Stomach (tissue), 4 donors: ENCODE data around the gene TRMT1.

ENCODE experiments used
- EP300 ChIP-seq: sonication (generic); formaldehyde crosslinking; IDR thresholded peaks from one replicate; pipeline ENCODE4 v1.6.1; 2017; ENCODE audit warnings: antibody characterized with exemption
- POLR2A ChIP-seq, 4 donors: fragments of 450-650 bp; IDR thresholded peaks; one replicate each; pipeline ENCODE4 v1.6.1; 2016; ENCODE audit warnings: antibody characterized with exemption in 4 of 4, control low read depth in 2 of 4, mild to moderate bottlenecking in 1 of 4, moderate library complexity in 1 of 4
- POLR2AphosphoS5 ChIP-seq, 3 donors: sonication (generic); formaldehyde crosslinking; IDR thresholded peaks; one replicate each; pipeline ENCODE4 v1.6.1; 2016; ENCODE audit warnings: antibody characterized with exemption in 3 of 3
- TF ChIP-seq, protein P1 (sequence below), 7 experiments: fragments of 450-650 bp in 4 of 7; fragments of 200-600 bp in 3 of 7; sonication (generic) in 3 of 7; IDR thresholded peaks; one replicate each; pipeline ENCODE4 v1.5.1; 2016 to 2019; ENCODE audit warnings: antibody characterized with exemption in 7 of 7, control low read depth in 2 of 7, mild to moderate bottlenecking in 1 of 7

DNA sequence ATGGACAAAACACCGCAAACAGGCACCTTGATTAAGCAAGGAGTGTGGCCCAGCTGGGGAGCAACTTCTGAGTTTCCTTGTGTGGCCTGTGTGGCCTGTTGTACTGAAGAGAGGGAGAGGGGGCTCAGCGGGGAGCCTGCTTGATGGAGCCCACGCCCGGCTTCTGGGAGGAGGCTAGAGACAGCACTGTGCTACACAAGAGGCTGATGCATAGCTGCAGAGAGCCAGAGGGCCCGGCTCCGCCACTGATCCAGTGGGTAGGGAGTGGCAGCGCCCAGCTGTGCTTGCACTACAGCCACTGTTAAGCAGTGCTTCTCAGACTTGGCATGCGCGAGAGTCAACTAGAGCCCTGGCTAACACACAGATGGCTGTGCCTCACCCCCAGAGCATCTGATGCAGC lies 32.9 kb downstream of the TRMT1 start:
- no peak for TF ChIP-seq POLR2AphosphoS5 (IDR thresholded peaks at IDR 0.05)
- no peak for TF ChIP-seq POLR2A (IDR thresholded peaks at IDR 0.05)
- TF ChIP-seq, protein P1, sequence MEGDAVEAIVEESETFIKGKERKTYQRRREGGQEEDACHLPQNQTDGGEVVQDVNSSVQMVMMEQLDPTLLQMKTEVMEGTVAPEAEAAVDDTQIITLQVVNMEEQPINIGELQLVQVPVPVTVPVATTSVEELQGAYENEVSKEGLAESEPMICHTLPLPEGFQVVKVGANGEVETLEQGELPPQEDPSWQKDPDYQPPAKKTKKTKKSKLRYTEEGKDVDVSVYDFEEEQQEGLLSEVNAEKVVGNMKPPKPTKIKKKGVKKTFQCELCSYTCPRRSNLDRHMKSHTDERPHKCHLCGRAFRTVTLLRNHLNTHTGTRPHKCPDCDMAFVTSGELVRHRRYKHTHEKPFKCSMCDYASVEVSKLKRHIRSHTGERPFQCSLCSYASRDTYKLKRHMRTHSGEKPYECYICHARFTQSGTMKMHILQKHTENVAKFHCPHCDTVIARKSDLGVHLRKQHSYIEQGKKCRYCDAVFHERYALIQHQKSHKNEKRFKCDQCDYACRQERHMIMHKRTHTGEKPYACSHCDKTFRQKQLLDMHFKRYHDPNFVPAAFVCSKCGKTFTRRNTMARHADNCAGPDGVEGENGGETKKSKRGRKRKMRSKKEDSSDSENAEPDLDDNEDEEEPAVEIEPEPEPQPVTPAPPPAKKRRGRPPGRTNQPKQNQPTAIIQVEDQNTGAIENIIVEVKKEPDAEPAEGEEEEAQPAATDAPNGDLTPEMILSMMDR (IDR thresholded peaks at IDR 0.05): no peak
- TF ChIP-seq EP300: no peak
